Tibial artery (tissue), 4 donors: ENCODE data around the gene ZNF540.

Source experiments
- DNase-seq, 2 donors: peaks; one replicate each; pipeline ENCODE4 v3.0.0-alpha.2; 2019
- H3K27ac ChIP-seq, 2 donors: fragments of 200-600 bp; sonication (generic) in 1 of 2; 1 replicate in 1 of 2; 2 replicates in 1 of 2; pipeline ENCODE4 v1.5.1; 2018 to 2019; ENCODE audit warnings: mild to moderate bottlenecking in 1 of 2
- H3K27me3 ChIP-seq, 2 donors: fragments of 200-600 bp; sonication (generic) in 1 of 2; one replicate each; pipeline versions ENCODE4 v1.5.1 to v1.6.0; 2016 to 2019
- H3K36me3 ChIP-seq, 3 donors: fragments of 200-600 bp; sonication (generic) in 2 of 3; one replicate each; pipeline ENCODE4 v1.5.1; 2016 to 2019; ENCODE audit warnings: mild to moderate bottlenecking in 2 of 3
- H3K4me1 ChIP-seq, 4 donors: fragments of 200-600 bp; sonication (generic) in 2 of 4; 1 replicate in 3 of 4; 2 replicates in 1 of 4; pipeline ENCODE4 v1.5.1; 2016 to 2019
- H3K4me3 ChIP-seq, 2 donors: fragments of 200-600 bp; sonication (generic) in 1 of 2; 1 replicate in 1 of 2; 2 replicates in 1 of 2; pipeline ENCODE4 v1.5.1; 2018 to 2019; ENCODE audit warnings: mild to moderate bottlenecking in 2 of 2
- H3K9me3 ChIP-seq, 3 donors: fragments of 200-600 bp; sonication (generic) in 1 of 3; one replicate each; pipeline ENCODE4 v1.5.1; 2016 to 2019
- CTCF ChIP-seq, 2 experiments: fragments of 200-600 bp in 1 of 2; fragments of 450-650 bp in 1 of 2; IDR thresholded peaks; one replicate each; pipeline ENCODE4 v1.5.1; 2017 to 2019; ENCODE audit warnings: antibody characterized with exemption in 2 of 2, mild to moderate bottlenecking in 1 of 2, moderate library complexity in 1 of 2
- intact Hi-C: fragments of 100-400 bp; cut with DNase I; formaldehyde crosslinking; loops from one replicate; pipeline ENCODE4 v1.15.0; 2023; ENCODE audit warnings: low total_unique reads

ZNF540 gene

GRCh38 chr19:37594304-37594981 is at the start of gene ZNF540, which contains the start of gene ZNF571:
Gene ZNF540 (plus strand): TSS chr19:37594876. CDS start chr19:37598448, 3,572 bp downstream.
Gene ZNF571 (minus strand): TSS chr19:37594792. CDS start chr19:37586676, 8,116 bp downstream.
- peak; percentile 94 to 97 for DNase-seq
- Histone ChIP-seq H3K27ac (peak within 1 kb of the TSS; percentile 78 to 86), H3K36me3 (peaks cover 12 to 33% (median 25%) of the 10 kb centered on the region in 3 donors), H3K4me3 (peak within 1 kb of the TSS; percentile 68 to 71), H3K27me3 (no peaks in the 10 kb centered on the region), H3K9me3 (peaks cover 0 to 21% (median 8%) of the 10 kb centered on the region in 3 donors), H3K4me1 (peaks cover 0 to 23% (median 11%) of the 10 kb centered on the region in 4 donors)
- TF ChIP-seq CTCF (IDR thresholded peaks at IDR 0.05) = no peak
- intact Hi-C loops = loop anchor here (10.0 kb wide), 2 partner anchors 120 to 1380 kb away; partner anchors contain the start of genes ZNF146 and ZNF565

- no peak for TF ChIP-seq CTCF (IDR thresholded peaks at IDR 0.05)
- Histone ChIP-seq H3K9me3 (peaks cover 0 to 94% (median 40%) of the 10 kb centered on the region in 3 donors), H3K27me3 (no peaks in the 10 kb centered on the region), H3K4me3 (no peak overlapping the region), H3K27ac (no peak overlapping the region), H3K36me3 (peaks cover 0 to 19% (median 7%) of the 10 kb centered on the region in 3 donors), H3K4me1 (no peaks in the 10 kb centered on the region)
- no peak for DNase-seq
- intact Hi-C loops = no loop called here
These were observed 43.3 kb upstream of the ZNF540 start for GRCh38 chr19:37551129-37551993.

GRCh38 chr19:37563518-37563917 is 31.2 kb upstream of the ZNF540 start:
- Histone ChIP-seq H3K9me3 (peaks cover 0 to 97% (median 30%) of the 10 kb centered on the region in 3 donors), H3K4me1 (no peaks in the 10 kb centered on the region), H3K27me3 (no peaks in the 10 kb centered on the region), H3K36me3 (peaks cover 0 to 86% (median 0%) of the 10 kb centered on the region in 3 donors), H3K4me3 (no peak overlapping the region), H3K27ac (no peak overlapping the region)
- TF ChIP-seq CTCF (IDR thresholded peaks at IDR 0.05) = no peak
- intact Hi-C loops = no loop called here
- DNase-seq = no peak

- no peak for TF ChIP-seq CTCF (IDR thresholded peaks at IDR 0.05)
- Histone ChIP-seq H3K9me3 (peaks cover 0 to 97% (median 25%) of the 10 kb centered on the region in 3 donors), H3K27ac (no peak overlapping the region), H3K36me3 (peaks cover 0 to 88% (median 0%) of the 10 kb centered on the region in 3 donors), H3K4me1 (no peaks in the 10 kb centered on the region), H3K4me3 (no peak overlapping the region), H3K27me3 (no peaks in the 10 kb centered on the region)
- DNase-seq = no peak
- intact Hi-C loops = no loop called here
These were observed 29.9 kb upstream of the ZNF540 start for GRCh38 chr19:37564624-37565369.

GRCh38 chr19:37565370-37565669 is 29.4 kb upstream of the ZNF540 start:
- peaks cover 0 to 97% (median 23%) of the 10 kb centered on the region in 3 donors for H3K9me3 ChIP-seq
- no peaks in the 10 kb centered on the region for H3K4me1 ChIP-seq
- H3K36me3 ChIP-seq = peaks cover 0 to 88% (median 0%) of the 10 kb centered on the region in 3 donors
- no peak for DNase-seq
- H3K27ac ChIP-seq = no peak overlapping the region
- no peak overlapping the region for H3K4me3 ChIP-seq
- H3K27me3 ChIP-seq = no peaks in the 10 kb centered on the region
- intact Hi-C loops = no loop called here
- no peak for TF ChIP-seq CTCF (IDR thresholded peaks at IDR 0.05)
